Measurements from ENCODE around the gene C16orf46. TPM values are rescaled to one million over a fixed set of nuclear protein-coding genes. Genes with fewer than 3 reads are reported as not detected.

The C16orf46 gene
- polyA plus RNA-seq, 1 of the 3 experiments (the other 2 are of a cell fraction), result 1.5 TPM

- TF ChIP-seq, protein P1, sequence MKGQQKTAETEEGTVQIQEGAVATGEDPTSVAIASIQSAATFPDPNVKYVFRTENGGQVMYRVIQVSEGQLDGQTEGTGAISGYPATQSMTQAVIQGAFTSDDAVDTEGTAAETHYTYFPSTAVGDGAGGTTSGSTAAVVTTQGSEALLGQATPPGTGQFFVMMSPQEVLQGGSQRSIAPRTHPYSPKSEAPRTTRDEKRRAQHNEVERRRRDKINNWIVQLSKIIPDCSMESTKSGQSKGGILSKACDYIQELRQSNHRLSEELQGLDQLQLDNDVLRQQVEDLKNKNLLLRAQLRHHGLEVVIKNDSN (IDR thresholded peaks at IDR 0.05; ENCODE audit: borderline replicate concordance, low read depth), result no peak
- TF ChIP-seq EZH2phosphoT487 (IDR thresholded peaks at IDR 0.05; ENCODE audit: borderline replicate concordance, low read depth) (no peak), EP300 (IDR thresholded peaks at IDR 0.05; ENCODE audit: borderline replicate concordance in 1 of 2, low read depth in 1 of 2, low read length in 1 of 2) (no peak), FOXJ3 (CRISPR knock-in tag; IDR thresholded peaks at IDR 0.05) (no peak), REST (IDR thresholded peaks at IDR 0.05; ENCODE audit: low read depth, low read length) (no peak), RXRA (IDR thresholded peaks at IDR 0.05; ENCODE audit: borderline replicate concordance, low read depth) (no peak), FOSL2 (IDR thresholded peaks at IDR 0.05; ENCODE audit: borderline replicate concordance, low read depth) (no peak), GATA2 (CRISPR knock-in tag; IDR thresholded peaks at IDR 0.05) (no peak), NRF1 (IDR thresholded peaks at IDR 0.05; ENCODE audit: low read depth, low read length) (no peak), TAF1 (IDR thresholded peaks at IDR 0.05; ENCODE audit: borderline replicate concordance, low read depth, low read length) (no peak), NFIC (IDR thresholded peaks at IDR 0.05; ENCODE audit: borderline replicate concordance) (no peak), IRF3 (IDR thresholded peaks at IDR 0.05; ENCODE audit: low read depth, low read length) (no peak), GABPA (IDR thresholded peaks at IDR 0.05; ENCODE audit: low read depth) (no peak), SIN3A (IDR thresholded peaks at IDR 0.05; ENCODE audit: borderline replicate concordance, low read depth, low read length) (no peak), YY1 (IDR thresholded peaks at IDR 0.05; ENCODE audit: low read depth) (no peak), TEAD4 (IDR thresholded peaks at IDR 0.05; ENCODE audit: borderline replicate concordance, insufficient read depth) (no peak), USF2 (IDR thresholded peaks at IDR 0.05; ENCODE audit: borderline replicate concordance, low read depth, low read length) (no peak), RFX5 (IDR thresholded peaks at IDR 0.05; ENCODE audit: low read length) (no peak)
- no peaks in the 10 kb centered on the region for H3F3A ChIP-seq (replicated peaks; ENCODE audit: insufficient read depth)
- peaks cover 0 to 14% of the 10 kb centered on the region in 2 experiments for H3K36me3 ChIP-seq (replicated peaks in 1 of 2; ENCODE audit: control insufficient read depth in 1 of 2, insufficient read depth in 2 of 2, low read length in 1 of 2)
- no peaks in the 10 kb centered on the region for H3K9me2 ChIP-seq
- H3K9ac ChIP-seq, result no peak overlapping the region
- peak overlapping the region; percentile 83 to 93 for H3K4me3 ChIP-seq (ENCODE audit: low read depth in 2 of 2, low read length in 1 of 2)
- ChIA-PET POLR2A (no interaction called here), CTCF (interaction anchor here (0.8 kb wide), 1 partner anchor 107 kb away, joined by 3 read pairs; no protein-coding TSS in a partner anchor)
- H3K9me3 ChIP-seq, result no peaks in the 10 kb centered on the region
- no peak for DNase-seq
- peak overlapping the region; percentile 95 for H3K4me2 ChIP-seq
- 81% methylated on average over 21 of the region's 21 CpGs for WGBS (ENCODE audit: low lambda C conversion rate)
- no peaks in the 10 kb centered on the region for H3K27me3 ChIP-seq (ENCODE audit: insufficient read depth)
- peaks cover 0 to 4% of the 10 kb centered on the region in 2 experiments; a peak in 1 of 4 replicates for H3K4me1 ChIP-seq (ENCODE audit: control insufficient read depth in 1 of 2, insufficient read depth in 2 of 2, low read depth in 1 of 2, low read length in 1 of 2)
- H4K20me1 ChIP-seq (ENCODE audit: insufficient read depth), result no peaks in the 10 kb centered on the region
- H3K79me2 ChIP-seq (ENCODE audit: insufficient read depth), result peaks cover 58% of the 10 kb centered on the region
- peak overlapping the region in 1 of 2 experiments; percentile 64; a peak in 1 of 4 replicates for H3K27ac ChIP-seq (ENCODE audit: low read depth in 2 of 2, low read length in 1 of 2)
- no peak overlapping the region for H2AFZ ChIP-seq (ENCODE audit: low read depth)
These were observed 17.8 kb upstream of the C16orf46 start for GRCh38 chr16:81094771-81095251.

All from SK-N-SH (cell line).